Karpas-422 (cell line): Measurements from ENCODE around the gene DLGAP1. TPM values are rescaled to one million over a fixed set of nuclear protein-coding genes. Genes with fewer than 3 reads are reported as not detected.

ENCODE experiments used
- DNase-seq: peaks from one replicate; pipeline ENCODE4 v3.0.0-alpha.2; 2015
- H2AFZ ChIP-seq: fragments of 200-600 bp; sonication (generic); 2 replicates; pipeline ENCODE4 v1.6.1; 2014; ENCODE audit warnings: antibody characterized with exemption, low read length, mixed read lengths
- H3K27ac ChIP-seq: fragments of 200-600 bp; sonication (generic); 2 replicates; pipeline ENCODE4 v1.5.1; 2014; ENCODE audit warnings: mild to moderate bottlenecking, low read length, moderate library complexity
- H3K27me3 ChIP-seq: fragments of 200-600 bp; sonication (generic); 2 replicates; pipeline ENCODE4 v1.6.1; 2014; ENCODE audit warnings: low read length, mixed read lengths
- H3K36me3 ChIP-seq: fragments of 200-600 bp; sonication (generic); 2 replicates; pipeline ENCODE4 v1.6.1; 2014; ENCODE audit warnings: low read length, mixed read lengths; ENCODE audit not compliant: insufficient read depth
- H3K4me1 ChIP-seq: fragments of 200-600 bp; sonication (generic); 2 replicates; pipeline ENCODE4 v1.6.1; 2014; ENCODE audit warnings: mild to moderate bottlenecking, low read length, mixed read lengths
- H3K4me2 ChIP-seq: fragments of 200-600 bp; sonication (generic); 2 replicates; pipeline ENCODE4 v1.6.1; 2014; ENCODE audit warnings: low read length, low read depth, mild to moderate bottlenecking; ENCODE audit not compliant: poor library complexity, severe bottlenecking
- H3K4me3 ChIP-seq: fragments of 200-600 bp; sonication (generic); 2 replicates; pipeline ENCODE4 v1.5.1; 2014; ENCODE audit warnings: mild to moderate bottlenecking, antibody characterized with exemption, low read length, mixed read lengths
- H3K79me2 ChIP-seq: fragments of 200-600 bp; sonication (generic); 2 replicates; pipeline ENCODE4 v1.6.1; 2014; ENCODE audit warnings: mild to moderate bottlenecking, low read length, mixed read lengths
- H3K9ac ChIP-seq: fragments of 200-600 bp; sonication (generic); 2 replicates; pipeline ENCODE4 v1.6.0; 2014; ENCODE audit warnings: low read length
- H3K9me2 ChIP-seq: fragments of 200-600 bp; sonication (generic), shearing (Covaris generic); replicated peaks from 2 replicates; pipeline ENCODE4 v1.6.0; 2014; ENCODE audit warnings: mild to moderate bottlenecking, low read length, moderate library complexity; ENCODE audit not compliant: insufficient read depth
- H3K9me3 ChIP-seq: fragments of 300-700, 200-600 bp; sonication (generic); 2 replicates; pipeline ENCODE4 v1.6.1; 2014; ENCODE audit warnings: low read length, mixed read lengths
- H4K20me1 ChIP-seq: fragments of 200-600 bp; sonication (generic); 2 replicates; pipeline ENCODE4 v1.6.1; 2014; ENCODE audit warnings: mild to moderate bottlenecking, antibody characterized with exemption, low read length, low read depth; ENCODE audit not compliant: insufficient read depth
- total RNA-seq: library from RNA; depleted of rRNA; stranded (reverse); fragments of >200 nt; shearing (Covaris generic); gene quantifications from 2 replicates; pipeline ENCODE4 v1.2.3, GENCODE V29; 2014; ENCODE audit warnings: low replicate concordance

The DLGAP1 gene
- total RNA-seq, 1 experiment from 2014 or later = 8.8 TPM

GRCh38 chr18:3995476-3996102 is 459.5 kb downstream of the DLGAP1 start:
- H3K79me2 ChIP-seq = no peaks in the 10 kb centered on the region
- no peak overlapping the region for H3K4me2 ChIP-seq
- no peaks in the 10 kb centered on the region for H3K36me3 ChIP-seq
- no peaks in the 10 kb centered on the region for H4K20me1 ChIP-seq
- no peaks in the 10 kb centered on the region for H3K9me2 ChIP-seq
- no peaks in the 10 kb centered on the region for H3K27me3 ChIP-seq
- peak; percentile 92 for DNase-seq
- no peaks in the 10 kb centered on the region for H3K4me1 ChIP-seq
- H2AFZ ChIP-seq = no peak overlapping the region
- no peak overlapping the region for H3K4me3 ChIP-seq
- no peaks in the 10 kb centered on the region for H3K9me3 ChIP-seq
- no peak overlapping the region for H3K9ac ChIP-seq
- no peak overlapping the region for H3K27ac ChIP-seq

GRCh38 chr18:3993941-3994687 is 461.0 kb downstream of the DLGAP1 start:
- H3K27me3 ChIP-seq = no peaks in the 10 kb centered on the region
- no peaks in the 10 kb centered on the region for H3K9me3 ChIP-seq
- no peak overlapping the region for H2AFZ ChIP-seq
- no peak overlapping the region for H3K4me2 ChIP-seq
- H3K9me2 ChIP-seq = no peaks in the 10 kb centered on the region
- H3K4me3 ChIP-seq = no peak overlapping the region
- no peaks in the 10 kb centered on the region for H3K36me3 ChIP-seq
- no peaks in the 10 kb centered on the region for H4K20me1 ChIP-seq
- no peaks in the 10 kb centered on the region for H3K4me1 ChIP-seq
- H3K27ac ChIP-seq = no peak overlapping the region
- no peak for DNase-seq
- no peaks in the 10 kb centered on the region for H3K79me2 ChIP-seq
- H3K9ac ChIP-seq = no peak overlapping the region

GRCh38 chr18:3985664-3986063 is 469.4 kb downstream of the DLGAP1 start:
- no peaks in the 10 kb centered on the region for H3K9me2 ChIP-seq
- no peak overlapping the region for H3K4me2 ChIP-seq

GRCh38 chr18:3985020-3985419 is 470.1 kb downstream of the DLGAP1 start:
- H2AFZ ChIP-seq = no peak overlapping the region
- H3K4me2 ChIP-seq = no peak overlapping the region

More at GRCh38 chr18:3985664-3986063, 469.4 kb downstream of the DLGAP1 start:
- H2AFZ ChIP-seq = no peak overlapping the region
- no peaks in the 10 kb centered on the region for H4K20me1 ChIP-seq
- DNase-seq = no peak
- no peaks in the 10 kb centered on the region for H3K9me3 ChIP-seq
- H3K36me3 ChIP-seq = no peaks in the 10 kb centered on the region
- no peak overlapping the region for H3K27ac ChIP-seq
- H3K79me2 ChIP-seq = no peaks in the 10 kb centered on the region
- H3K4me3 ChIP-seq = no peak overlapping the region
- no peak overlapping the region for H3K9ac ChIP-seq
- peaks cover 31% of the 10 kb centered on the region for H3K4me1 ChIP-seq
- H3K27me3 ChIP-seq = 0 out of 2 replicates have a peak, but pooled peaks cover 3% of the 10 kb centered on the region

GRCh38 chr18:3984163-3984757 is 470.8 kb downstream of the DLGAP1 start:
- no peak overlapping the region for H3K9ac ChIP-seq
- peaks cover 31% of the 10 kb centered on the region for H3K4me1 ChIP-seq
- H3K27ac ChIP-seq = no peak overlapping the region
- no peaks in the 10 kb centered on the region for H3K36me3 ChIP-seq
- no peak overlapping the region for H2AFZ ChIP-seq
- no peak overlapping the region for H3K4me2 ChIP-seq
- no peaks in the 10 kb centered on the region for H3K9me2 ChIP-seq
- no peaks in the 10 kb centered on the region for H3K79me2 ChIP-seq
- H4K20me1 ChIP-seq = no peaks in the 10 kb centered on the region
- H3K9me3 ChIP-seq = no peaks in the 10 kb centered on the region
- 0 out of 2 replicates have a peak, but pooled peaks cover 3% of the 10 kb centered on the region for H3K27me3 ChIP-seq
- no peak overlapping the region for H3K4me3 ChIP-seq
- no peak for DNase-seq

More at GRCh38 chr18:3985020-3985419, 470.1 kb downstream of the DLGAP1 start:
- Histone ChIP-seq H3K9ac (no peak overlapping the region), H4K20me1 (no peaks in the 10 kb centered on the region), H3K9me3 (no peaks in the 10 kb centered on the region), H3K79me2 (no peaks in the 10 kb centered on the region), H3K27me3 (0 out of 2 replicates have a peak, but pooled peaks cover 3% of the 10 kb centered on the region), H3K27ac (no peak overlapping the region), H3K9me2 (no peaks in the 10 kb centered on the region), H3K4me3 (no peak overlapping the region), H3K36me3 (no peaks in the 10 kb centered on the region), H3K4me1 (peaks cover 31% of the 10 kb centered on the region)
- no peak for DNase-seq

- Histone ChIP-seq H4K20me1 (no peaks in the 10 kb centered on the region), H3K36me3 (no peaks in the 10 kb centered on the region), H3K4me1 (peaks cover 26% of the 10 kb centered on the region), H3K4me3 (no peak overlapping the region), H3K4me2 (no peak overlapping the region), H3K9ac (no peak overlapping the region), H3K27ac (no peak overlapping the region), H3K9me3 (no peaks in the 10 kb centered on the region), H3K79me2 (no peaks in the 10 kb centered on the region), H2AFZ (no peak overlapping the region), H3K27me3 (0 out of 2 replicates have a peak, but pooled peaks cover 3% of the 10 kb centered on the region), H3K9me2 (no peaks in the 10 kb centered on the region)
- DNase-seq = no peak
Observed at GRCh38 chr18:3983351-3983969, 471.6 kb downstream of the DLGAP1 start.

- Histone ChIP-seq H3K79me2 (no peaks in the 10 kb centered on the region), H4K20me1 (no peaks in the 10 kb centered on the region), H3K9ac (no peak overlapping the region), H3K4me2 (no peak overlapping the region), H3K9me2 (no peaks in the 10 kb centered on the region), H3K27me3 (0 out of 2 replicates have a peak, but pooled peaks cover 3% of the 10 kb centered on the region), H3K4me3 (no peak overlapping the region), H3K4me1 (peaks cover 22% of the 10 kb centered on the region), H3K9me3 (no peaks in the 10 kb centered on the region), H2AFZ (no peak overlapping the region), H3K36me3 (no peaks in the 10 kb centered on the region), H3K27ac (no peak overlapping the region)
- no peak for DNase-seq
Observed at GRCh38 chr18:3982541-3982940, 472.6 kb downstream of the DLGAP1 start.

GRCh38 chr18:3979024-3979423 is 476.1 kb downstream of the DLGAP1 start:
- H4K20me1 ChIP-seq = no peaks in the 10 kb centered on the region
- no peak for DNase-seq
- no peaks in the 10 kb centered on the region for H3K79me2 ChIP-seq
- H3K4me1 ChIP-seq = peaks cover 8% of the 10 kb centered on the region
- H3K9me3 ChIP-seq = no peaks in the 10 kb centered on the region
- H3K27me3 ChIP-seq = 0 out of 2 replicates have a peak, but pooled peaks cover 3% of the 10 kb centered on the region
- no peak overlapping the region for H3K9ac ChIP-seq
- no peak overlapping the region for H3K27ac ChIP-seq
- H3K36me3 ChIP-seq = no peaks in the 10 kb centered on the region
- H2AFZ ChIP-seq = no peak overlapping the region
- no peak overlapping the region for H3K4me3 ChIP-seq
- H3K4me2 ChIP-seq = no peak overlapping the region
- H3K9me2 ChIP-seq = no peaks in the 10 kb centered on the region
